VCaP (cell line): ENCODE data around the gene KRTAP19-1.

Source experiments
- H3K27ac ChIP-seq: fragments of 450-650 bp; 2 replicates; pipeline ENCODE4 v1.5.1; 2017
- TF ChIP-seq, protein P1 (sequence below): fragments of 450-650 bp; conservative IDR thresholded peaks from 2 replicates; pipeline ENCODE4 v1.5.1; 2017; ENCODE audit warnings: mild to moderate bottlenecking, moderate library complexity

KRTAP19-1 gene

DNA sequence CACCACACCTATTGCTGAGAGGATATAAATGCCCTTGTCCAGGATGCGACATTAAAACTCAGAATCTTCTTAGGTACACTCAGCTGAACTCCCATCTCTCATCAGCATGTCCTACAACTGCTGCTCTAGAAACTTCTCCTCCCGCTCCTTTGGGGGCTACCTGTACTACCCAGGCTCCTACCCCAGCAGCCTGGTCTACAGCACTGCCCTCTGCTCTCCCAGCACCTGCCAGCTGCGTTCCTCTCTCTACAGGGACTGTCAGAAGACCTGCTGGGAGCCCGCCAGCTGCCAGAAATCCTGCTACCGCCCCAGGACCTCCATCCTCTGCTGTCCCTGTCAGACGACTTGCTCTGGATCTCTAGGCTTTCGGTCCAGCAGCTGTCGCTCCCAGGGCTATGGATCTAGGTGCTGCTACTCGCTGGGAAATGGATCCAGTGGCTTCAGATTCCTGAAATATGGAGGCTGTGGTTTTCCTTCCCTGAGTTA is 50.0 kb downstream of the KRTAP19-1 start, which contains the start of gene KRTAP13-4:
KRTAP13-4 (plus strand) TSS at position 51 of the 486 bp plus-strand sequence; CDS start at position 107, 56 bp downstream.
- TF ChIP-seq, protein P1, sequence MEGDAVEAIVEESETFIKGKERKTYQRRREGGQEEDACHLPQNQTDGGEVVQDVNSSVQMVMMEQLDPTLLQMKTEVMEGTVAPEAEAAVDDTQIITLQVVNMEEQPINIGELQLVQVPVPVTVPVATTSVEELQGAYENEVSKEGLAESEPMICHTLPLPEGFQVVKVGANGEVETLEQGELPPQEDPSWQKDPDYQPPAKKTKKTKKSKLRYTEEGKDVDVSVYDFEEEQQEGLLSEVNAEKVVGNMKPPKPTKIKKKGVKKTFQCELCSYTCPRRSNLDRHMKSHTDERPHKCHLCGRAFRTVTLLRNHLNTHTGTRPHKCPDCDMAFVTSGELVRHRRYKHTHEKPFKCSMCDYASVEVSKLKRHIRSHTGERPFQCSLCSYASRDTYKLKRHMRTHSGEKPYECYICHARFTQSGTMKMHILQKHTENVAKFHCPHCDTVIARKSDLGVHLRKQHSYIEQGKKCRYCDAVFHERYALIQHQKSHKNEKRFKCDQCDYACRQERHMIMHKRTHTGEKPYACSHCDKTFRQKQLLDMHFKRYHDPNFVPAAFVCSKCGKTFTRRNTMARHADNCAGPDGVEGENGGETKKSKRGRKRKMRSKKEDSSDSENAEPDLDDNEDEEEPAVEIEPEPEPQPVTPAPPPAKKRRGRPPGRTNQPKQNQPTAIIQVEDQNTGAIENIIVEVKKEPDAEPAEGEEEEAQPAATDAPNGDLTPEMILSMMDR: no peak
- no peak within 1 kb of the TSS for H3K27ac ChIP-seq
